Measurements from ENCODE around the gene SMAD2. TPM values are rescaled to one million over a fixed set of nuclear protein-coding genes. Genes with fewer than 3 reads are reported as not detected.
A peak's percentile ranks its signal among the peaks of the same experiment; 100 is the strongest.

The SMAD2 gene
- total RNA-seq, 3 donors from 2014 or later: 115 to 158 (median 123) TPM

- intact Hi-C loops (cut with DNase I, micrococcal nuclease): loop anchor here in 1 of 2 donors (10.0 kb wide), 1 partner anchor 245 kb away; no protein-coding TSS in a partner anchor
- Histone ChIP-seq H3K4me1 (ENCODE audit: low read depth) (no peaks in the 10 kb centered on the region), H3K4me3 (no peak overlapping the region), H3K9me3 (peaks cover 14% of the 10 kb centered on the region), H3K36me3 (ENCODE audit: low read depth) (no peaks in the 10 kb centered on the region)
- ATAC-seq (no peak), DNase-seq (no peak)
- TF ChIP-seq CTCF (IDR thresholded peaks at IDR 0.05): no peak
Observed at GRCh38 chr18:47779381-47779780, 151.1 kb downstream of the SMAD2 start.

GRCh38 chr18:47777626-47778025, 152.8 kb downstream of the SMAD2 start:
- DNase-seq: no peak
- no peaks in the 10 kb centered on the region for H3K9me3 ChIP-seq
- H3K36me3 ChIP-seq (ENCODE audit: low read depth): no peaks in the 10 kb centered on the region
- no peak for TF ChIP-seq CTCF (IDR thresholded peaks at IDR 0.05)
- no peaks in the 10 kb centered on the region for H3K4me1 ChIP-seq (ENCODE audit: low read depth)
- intact Hi-C loops (cut with DNase I, micrococcal nuclease): loop anchor here in 1 of 2 donors (10.0 kb wide), 1 partner anchor 247 kb away; no protein-coding TSS in a partner anchor
- H3K4me3 ChIP-seq: no peak overlapping the region
- ATAC-seq: no peak

GRCh38 chr18:47775961-47776360, 154.5 kb downstream of the SMAD2 start:
- no peak for TF ChIP-seq CTCF (IDR thresholded peaks at IDR 0.05)
- ATAC-seq: no peak
- Histone ChIP-seq H3K4me3 (no peak overlapping the region), H3K4me1 (ENCODE audit: low read depth) (no peaks in the 10 kb centered on the region), H3K36me3 (ENCODE audit: low read depth) (no peaks in the 10 kb centered on the region), H3K9me3 (no peaks in the 10 kb centered on the region)
- intact Hi-C loops (cut with DNase I, micrococcal nuclease): loop anchor here in 1 of 2 donors (10.0 kb wide), 1 partner anchor 249 kb away; no protein-coding TSS in a partner anchor
- DNase-seq: no peak

- ATAC-seq: no peak
- H3K4me1 ChIP-seq (ENCODE audit: low read depth): no peaks in the 10 kb centered on the region
- no peaks in the 10 kb centered on the region for H3K36me3 ChIP-seq (ENCODE audit: low read depth)
- no peak overlapping the region for H3K4me3 ChIP-seq
- no peaks in the 10 kb centered on the region for H3K9me3 ChIP-seq
- no peak for TF ChIP-seq CTCF (IDR thresholded peaks at IDR 0.05)
- DNase-seq: no peak
- intact Hi-C loops (cut with DNase I, micrococcal nuclease): loop anchor here (5.0 to 10.0 kb wide), 2 partner anchors 248 to 251 kb away; no protein-coding TSS in a partner anchor
Observed at GRCh38 chr18:47773931-47774330, 156.5 kb downstream of the SMAD2 start.

GRCh38 chr18:47772374-47773248, 157.8 kb downstream of the SMAD2 start:
- peak; percentile 97 for ATAC-seq
- intact Hi-C loops (cut with DNase I, micrococcal nuclease): loop anchor here (5.0 to 10.0 kb wide), 2 partner anchors 250 to 252 kb away; no protein-coding TSS in a partner anchor
- peak; percentile 90 for TF ChIP-seq CTCF (IDR thresholded peaks at IDR 0.05)
- Histone ChIP-seq H3K9me3 (no peaks in the 10 kb centered on the region), H3K4me3 (no peak overlapping the region), H3K4me1 (ENCODE audit: low read depth) (no peaks in the 10 kb centered on the region), H3K36me3 (ENCODE audit: low read depth) (no peaks in the 10 kb centered on the region)
- peak; percentile 64 to 90 (median 83) for DNase-seq
